Upper lobe of left lung (tissue), 6 donors: Measurements from ENCODE around the gene FN3K. TPM values are rescaled to one million over a fixed set of nuclear protein-coding genes. Genes with fewer than 3 reads are reported as not detected.

Experiments used
- ATAC-seq, 2 donors: fragments of 200-7000 bp; cut with Tn5 transposase; one replicate each; pipeline ENCODE4 v1.9.1; 2022; ENCODE audit warnings: mild to moderate bottlenecking in 2 of 2, moderate library complexity in 2 of 2; ENCODE audit not compliant: low FRiP score in 2 of 2
- DNase-seq, 2 donors: peaks; one replicate each; pipeline ENCODE4 v3.0.0-alpha.2; 2019 to 2020
- H3K27ac ChIP-seq, 4 donors: fragments of 200-600 bp; sonication (generic); one replicate each; pipeline ENCODE4 v1.5.1; 2016 to 2019
- H3K27me3 ChIP-seq, 4 donors: fragments of 200-600 bp; sonication (generic); one replicate each; pipeline ENCODE4 v1.5.1; 2017 to 2019
- H3K36me3 ChIP-seq, 4 donors: fragments of 200-600 bp; sonication (generic); one replicate each; pipeline ENCODE4 v1.5.1; 2016 to 2019
- H3K4me1 ChIP-seq, 4 donors: fragments of 200-600 bp; sonication (generic); one replicate each; pipeline ENCODE4 v1.5.1; 2018 to 2019
- H3K4me3 ChIP-seq, 4 donors: fragments of 200-600 bp; sonication (generic); one replicate each; pipeline ENCODE4 v1.5.1; 2017 to 2019; ENCODE audit warnings: mild to moderate bottlenecking in 2 of 4, moderate library complexity in 1 of 4
- H3K9me3 ChIP-seq, 4 donors: fragments of 200-600 bp; sonication (generic); one replicate each; pipeline ENCODE4 v1.5.1; 2018 to 2019
- EP300 ChIP-seq, 4 donors: sonication (generic); formaldehyde crosslinking; IDR thresholded peaks; one replicate each; pipeline ENCODE4 v1.5.1; 2017; ENCODE audit warnings: antibody characterized with exemption in 4 of 4, control low read depth in 2 of 4
- POLR2A ChIP-seq, 4 donors: fragments of 450-650 bp; IDR thresholded peaks; one replicate each; pipeline ENCODE4 v1.5.1; 2016 to 2017; ENCODE audit warnings: antibody characterized with exemption in 4 of 4, mild to moderate bottlenecking in 2 of 4
- POLR2AphosphoS5 ChIP-seq, 2 donors: sonication (generic); formaldehyde crosslinking; IDR thresholded peaks; one replicate each; pipeline ENCODE4 v1.5.1; 2017; ENCODE audit warnings: antibody characterized with exemption in 2 of 2
- WGBS, 2 donors: methylation state at CpG; one replicate each; pipeline ENCODE4 v1.1.5; 2017 to 2018; 5-methylcytosine and 5-hydroxymethylcytosine counted together
- total RNA-seq, 6 donors: library from RNA; depleted of rRNA in 4 of 6; stranded (reverse); fragments of >200 nt in 4 of 6; gene quantifications; one replicate each; pipeline versions ENCODE4 v1.1.0 to v1.2.1, GENCODE V29; 2016 to 2021
- TF ChIP-seq, protein P1 (sequence below), 6 experiments: fragments of 450-650 bp in 4 of 6; fragments of 200-600 bp in 2 of 6; sonication (generic) in 2 of 6; IDR thresholded peaks; one replicate each; pipeline ENCODE4 v1.5.1; 2016 to 2019; ENCODE audit warnings: antibody characterized with exemption in 6 of 6
- donor health status: DM: no; HTN: no; CAD: no; lungs with moderate emphysema.
- donor health status: DM: no; HTN: yes; CAD: no; lungs with severe emphysema.

Gene FN3K
- total RNA-seq, 6 donors from 2014 or later = 10.8 to 63.9 (median 30.7) TPM

DNA sequence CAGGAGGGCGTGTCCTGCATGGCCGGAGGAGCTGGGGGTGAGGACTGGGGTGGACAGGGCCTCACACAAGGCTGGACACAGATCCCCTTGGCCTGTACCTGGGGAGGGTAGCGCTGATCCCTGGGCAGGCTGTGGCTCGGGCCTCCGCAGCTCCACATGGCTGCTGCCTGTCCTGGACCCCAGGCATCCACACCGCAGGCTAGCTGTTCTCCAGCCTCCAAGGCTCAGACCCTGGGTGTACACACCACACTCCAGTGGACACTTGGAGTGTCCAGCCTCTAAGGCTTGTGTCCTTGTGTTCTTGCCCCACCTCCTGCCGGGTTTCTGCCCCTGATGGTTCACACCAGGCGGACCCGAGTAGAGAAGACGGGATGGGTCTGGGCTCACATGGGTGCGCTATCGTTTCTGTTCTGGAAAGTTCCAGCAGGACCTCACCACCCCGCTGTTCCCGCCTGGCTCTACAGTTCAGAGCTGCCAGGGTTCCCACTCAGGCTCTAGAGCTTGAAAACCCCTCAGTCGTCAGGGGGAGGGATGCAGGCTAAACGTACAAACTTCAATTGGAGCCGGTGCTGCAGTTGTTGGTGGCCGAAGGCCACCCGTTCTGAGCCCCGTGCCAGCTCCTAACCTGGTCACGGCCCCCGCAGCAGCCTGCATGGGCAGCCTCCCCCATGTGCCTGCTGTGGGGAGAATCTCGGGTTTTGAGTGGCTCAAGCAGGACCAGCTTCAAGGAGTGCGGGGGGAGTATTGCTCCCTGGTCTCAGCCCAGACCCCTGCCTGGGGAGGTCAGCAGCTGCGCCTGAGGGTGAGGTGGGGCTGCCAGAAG lies 25.5 kb upstream of the FN3K start:
- TF ChIP-seq POLR2AphosphoS5 (IDR thresholded peaks at IDR 0.05) (no peak), POLR2A (IDR thresholded peaks at IDR 0.05) (no peak)
- Histone ChIP-seq H3K9me3 (no peaks in the 10 kb centered on the region), H3K27ac (no peak overlapping the region), H3K4me1 (no peaks in the 10 kb centered on the region), H3K36me3 (no peaks in the 10 kb centered on the region), H3K4me3 (no peak overlapping the region), H3K27me3 (no peaks in the 10 kb centered on the region)
- WGBS, 2 donors = 84 to 91% methylated on average over 19 to 23 of the region's 25 CpGs
- DNase-seq (no peak), ATAC-seq (no peak)

DNA sequence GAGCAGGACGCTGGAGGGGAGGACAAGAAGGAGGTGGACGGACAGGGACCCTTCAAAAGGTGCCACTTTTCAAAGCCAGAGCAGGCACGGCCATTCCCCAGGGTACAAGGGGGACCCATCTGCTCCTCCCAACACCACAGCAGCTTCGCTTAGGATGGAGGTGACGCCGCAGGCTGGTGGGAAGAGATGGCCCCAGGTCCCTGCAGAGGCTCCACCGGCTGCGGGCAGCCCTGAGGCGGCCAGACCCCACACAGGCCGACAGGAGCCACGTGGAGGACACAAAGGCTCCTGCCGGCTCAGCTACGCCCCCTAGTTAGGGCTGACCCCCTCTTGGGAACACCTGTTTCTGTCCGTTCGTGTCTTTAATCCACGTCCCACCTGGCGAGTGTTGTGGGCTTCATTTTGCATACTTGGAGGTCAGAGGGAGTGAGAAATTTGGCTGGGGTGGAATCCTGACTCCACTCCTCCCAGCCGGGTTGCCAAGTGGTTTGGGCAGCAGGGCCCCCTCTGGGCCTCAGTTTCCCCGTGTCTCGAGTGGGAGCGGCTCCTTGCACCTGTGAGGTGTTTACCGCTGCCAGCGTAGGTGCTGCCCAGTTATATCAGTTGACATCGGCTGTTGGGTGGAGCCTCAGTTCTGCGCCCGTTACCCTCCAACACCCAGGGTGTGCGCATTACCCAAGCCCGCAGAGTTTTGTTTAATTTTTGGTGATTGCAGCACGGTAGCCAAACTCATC lies 24.7 kb upstream of the FN3K start:
- H3K4me3 ChIP-seq = no peak overlapping the region
- H3K27me3 ChIP-seq = no peaks in the 10 kb centered on the region
- peaks cover under 1 to 1% (median under 1%) of the 10 kb centered on the region in 4 donors for H3K4me1 ChIP-seq
- no peak for DNase-seq
- H3K9me3 ChIP-seq = no peaks in the 10 kb centered on the region
- H3K36me3 ChIP-seq = no peaks in the 10 kb centered on the region
- no peak for TF ChIP-seq EP300 (IDR thresholded peaks at IDR 0.05)
- no peak for TF ChIP-seq POLR2A (IDR thresholded peaks at IDR 0.05)
- TF ChIP-seq POLR2AphosphoS5 (IDR thresholded peaks at IDR 0.05) = no peak
- TF ChIP-seq, protein P1, sequence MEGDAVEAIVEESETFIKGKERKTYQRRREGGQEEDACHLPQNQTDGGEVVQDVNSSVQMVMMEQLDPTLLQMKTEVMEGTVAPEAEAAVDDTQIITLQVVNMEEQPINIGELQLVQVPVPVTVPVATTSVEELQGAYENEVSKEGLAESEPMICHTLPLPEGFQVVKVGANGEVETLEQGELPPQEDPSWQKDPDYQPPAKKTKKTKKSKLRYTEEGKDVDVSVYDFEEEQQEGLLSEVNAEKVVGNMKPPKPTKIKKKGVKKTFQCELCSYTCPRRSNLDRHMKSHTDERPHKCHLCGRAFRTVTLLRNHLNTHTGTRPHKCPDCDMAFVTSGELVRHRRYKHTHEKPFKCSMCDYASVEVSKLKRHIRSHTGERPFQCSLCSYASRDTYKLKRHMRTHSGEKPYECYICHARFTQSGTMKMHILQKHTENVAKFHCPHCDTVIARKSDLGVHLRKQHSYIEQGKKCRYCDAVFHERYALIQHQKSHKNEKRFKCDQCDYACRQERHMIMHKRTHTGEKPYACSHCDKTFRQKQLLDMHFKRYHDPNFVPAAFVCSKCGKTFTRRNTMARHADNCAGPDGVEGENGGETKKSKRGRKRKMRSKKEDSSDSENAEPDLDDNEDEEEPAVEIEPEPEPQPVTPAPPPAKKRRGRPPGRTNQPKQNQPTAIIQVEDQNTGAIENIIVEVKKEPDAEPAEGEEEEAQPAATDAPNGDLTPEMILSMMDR (IDR thresholded peaks at IDR 0.05) = no peak
- H3K27ac ChIP-seq = no peak overlapping the region
- ATAC-seq = no peak
- WGBS, 2 donors = 75 to 86% methylated on average over 9 to 22 of the region's 29 CpGs

DNA sequence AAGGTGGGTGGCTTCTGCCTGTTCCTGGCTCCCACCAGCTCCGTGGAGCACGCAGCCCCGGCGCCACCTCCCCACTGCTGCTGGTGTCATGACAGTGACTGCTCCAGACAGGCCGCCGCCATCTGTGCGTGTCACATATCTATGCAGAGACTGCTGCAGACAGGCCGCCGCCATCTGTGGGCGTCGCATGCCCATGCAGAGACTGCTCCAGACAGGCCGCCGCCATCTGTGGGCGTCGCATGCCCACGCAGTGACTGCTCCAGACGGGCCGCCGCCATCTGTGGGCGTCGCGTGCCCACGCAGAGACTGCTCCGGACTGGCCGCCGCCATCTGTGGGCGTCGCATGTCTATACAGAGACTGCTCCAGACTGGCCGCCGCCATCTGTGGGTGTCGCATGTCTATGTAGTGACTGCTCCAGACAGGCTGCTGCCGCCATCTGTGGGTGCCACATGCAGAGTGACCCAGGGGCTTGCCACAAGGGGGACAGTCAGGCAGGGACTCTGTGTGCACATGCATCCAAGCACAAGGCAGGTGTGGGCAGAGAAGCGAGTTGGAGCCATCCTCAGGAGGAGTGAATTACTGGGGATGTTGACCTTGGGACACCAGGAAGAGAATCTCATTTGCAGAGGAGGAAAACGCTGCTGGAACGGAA lies 22.2 kb upstream of the FN3K start:
- peaks cover 12 to 20% (median 17%) of the 10 kb centered on the region in 4 donors for H3K4me1 ChIP-seq
- WGBS, 2 donors = 61 to 90% methylated on average over 3 to 35 of the region's 35 CpGs
- TF ChIP-seq POLR2AphosphoS5 (IDR thresholded peaks at IDR 0.05) (no peak), EP300 (IDR thresholded peaks at IDR 0.05) (no peak), POLR2A (IDR thresholded peaks at IDR 0.05) (no peak)
- TF ChIP-seq, protein P1 (IDR thresholded peaks at IDR 0.05) = no peak
- ATAC-seq = no peak
- H3K4me3 ChIP-seq = no peak overlapping the region
- no peaks in the 10 kb centered on the region for H3K27me3 ChIP-seq
- no peak overlapping the region for H3K27ac ChIP-seq
- peak in 1 of 2 donors; percentile 82 for DNase-seq
- H3K36me3 ChIP-seq = no peaks in the 10 kb centered on the region
- no peaks in the 10 kb centered on the region for H3K9me3 ChIP-seq

DNA sequence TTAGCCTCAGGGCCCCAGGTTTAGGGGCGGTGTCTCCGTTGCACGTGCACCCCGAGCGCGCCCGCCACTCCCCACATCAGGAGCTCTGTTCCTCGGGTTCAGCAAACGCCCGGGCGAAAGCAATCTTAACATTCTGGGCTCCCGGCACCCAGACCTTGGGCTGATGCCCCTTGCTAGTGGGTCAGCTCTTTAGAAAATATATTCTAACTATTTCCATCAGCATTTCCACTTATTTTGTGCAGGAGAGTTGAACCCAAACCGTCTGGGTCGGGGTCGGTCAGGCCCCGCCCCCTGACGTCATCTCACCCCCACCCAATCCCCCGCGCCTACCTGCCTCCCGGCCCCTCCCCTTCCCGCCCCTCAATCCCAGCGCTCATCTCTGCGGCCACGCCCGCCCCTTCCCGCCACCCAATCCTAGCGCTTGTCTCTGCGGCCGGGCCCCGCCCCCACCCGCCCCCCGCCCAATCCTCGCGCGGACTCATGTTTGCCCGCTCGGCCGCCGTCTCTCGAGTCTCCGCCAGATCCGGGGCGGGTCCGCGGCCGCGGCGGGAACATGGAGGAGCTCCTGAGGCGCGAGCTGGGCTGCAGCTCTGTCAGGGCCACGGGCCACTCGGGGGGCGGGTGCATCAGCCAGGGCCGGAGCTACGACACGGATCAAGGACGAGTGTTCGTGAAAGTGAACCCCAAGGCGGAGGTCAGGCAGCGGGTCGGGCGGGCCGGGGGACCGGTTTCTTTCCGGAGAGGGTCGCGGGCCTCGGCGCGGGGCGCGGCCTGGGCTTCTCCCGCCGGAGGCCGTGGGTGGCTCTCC lies 19.0 kb upstream of the FN3K start, which contains the start of gene FN3KRP:
FN3KRP (plus strand) TSS at position 504 of the 808 bp plus-strand sequence; CDS start at position 554, 50 bp downstream.
- Histone ChIP-seq H3K27ac (peak within 1 kb of the TSS; percentile 5 to 76 (median 66)), H3K27me3 (no peaks in the 10 kb centered on the region), H3K36me3 (peaks cover 0 to 28% (median 17%) of the 10 kb centered on the region in 4 donors), H3K4me1 (peaks cover 12 to 22% (median 17%) of the 10 kb centered on the region in 4 donors), H3K4me3 (peak within 1 kb of the TSS; percentile 87 to 97 (median 96)), H3K9me3 (no peaks in the 10 kb centered on the region)
- 0 to 1% methylated on average over 27 to 44 of the region's 75 CpGs for WGBS, 2 donors
- DNase-seq (peak; percentile 94 to 98), ATAC-seq (peak; percentile 95 to 97)
- TF ChIP-seq POLR2A (IDR thresholded peaks at IDR 0.05) = peak in 2 of 4 donors; percentile 38 to 65
- TF ChIP-seq POLR2AphosphoS5 (IDR thresholded peaks at IDR 0.05) = peak; percentile 17 to 79
- TF ChIP-seq EP300 (IDR thresholded peaks at IDR 0.05) = no peak
- TF ChIP-seq, protein P1 (IDR thresholded peaks at IDR 0.05) = no peak
